AG04450 (cell line): Measurements from ENCODE around the gene CDH13. TPM values are rescaled to one million over a fixed set of nuclear protein-coding genes. Genes with fewer than 3 reads are reported as not detected.
A peak's percentile ranks its signal among the peaks of the same experiment; 100 is the strongest.

Experiments used
- CTCF ChIA-PET: fragments of 300-600, 350-600 bp; formaldehyde crosslinking; extraction: SDS; loops from one replicate; lab custom pipeline; 2022; ENCODE audit warnings: antibody characterized with exemption, inconsistent platforms; lab: Charles Lee
- POLR2A ChIA-PET: fragments of 350-600 bp; formaldehyde crosslinking; extraction: SDS; loops from one replicate; lab custom pipeline; 2021; ENCODE audit warnings: antibody characterized with exemption, inconsistent platforms; lab: Yijun Ruan, JAX
- DNase-seq: peaks from one replicate; pipeline ENCODE4 v3.0.0-alpha.2; 2011; ENCODE audit warnings: low read depth, low spot score
- H3K27ac ChIP-seq: one replicate; pipeline ENCODE4 v1.5.1; 2012; ENCODE audit warnings: low read depth, low read length, control low read depth
- H3K27me3 ChIP-seq: one replicate; pipeline ENCODE4 v1.6.0; 2012; ENCODE audit warnings: low read length; ENCODE audit not compliant: control insufficient read depth, insufficient read depth
- H3K4me3 ChIP-seq: 2 replicates; pipeline ENCODE4 v1.5.1; 2011; ENCODE audit warnings: mild to moderate bottlenecking, low read depth, low read length, control low read depth
- H3K9me3 ChIP-seq: 2 replicates; pipeline ENCODE4 v1.5.1; 2012; ENCODE audit warnings: low read length; ENCODE audit not compliant: control insufficient read depth, insufficient read depth
- polyA plus RNA-seq: library from polyadenylated mRNA; depleted of rRNA; stranded (reverse); fragments of >200 nt; gene quantifications from 2 replicates; pipeline ENCODE4 v1.2.3, GENCODE V29; 2011
- TF ChIP-seq, protein P1 (sequence below): IDR thresholded peaks from 2 replicates; pipeline ENCODE4 v1.5.1; 2011; ENCODE audit warnings: low read depth, low read length, control low read depth, inconsistent platforms

The CDH13 gene
- polyA plus RNA-seq, 1 experiment = 55.0 TPM

DNA sequence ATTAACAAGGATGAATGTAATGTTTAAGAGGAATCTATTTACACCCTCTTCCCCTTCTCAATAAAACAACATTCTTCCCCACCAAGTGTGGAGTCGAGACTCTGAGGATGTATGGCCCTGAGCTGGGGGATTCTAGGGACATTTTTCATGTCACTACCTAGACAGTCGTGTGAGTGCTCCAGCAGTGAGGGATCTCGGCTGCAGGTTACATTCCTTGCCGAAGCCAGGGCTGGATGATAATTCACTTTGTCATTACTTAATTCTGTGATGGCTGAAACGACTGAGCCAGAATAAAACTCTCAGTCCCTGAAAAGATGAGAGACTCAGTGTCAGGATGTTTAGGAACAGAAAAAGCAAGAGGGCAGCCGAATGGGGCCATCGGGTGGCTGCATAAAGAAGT is 1074.1 kb downstream of the CDH13 start:
- Histone ChIP-seq H3K9me3 (no peaks in the 10 kb centered on the region), H3K4me3 (no peak overlapping the region), H3K27me3 (peaks cover 2% of the 10 kb centered on the region), H3K27ac (no peak overlapping the region)
- ChIA-PET POLR2A (no interaction called here), CTCF (interaction anchor here (0.6 kb wide), 1 partner anchor 385 kb away, joined by 3 read pairs; no protein-coding TSS in a partner anchor)
- DNase-seq = no peak
- TF ChIP-seq, protein P1, sequence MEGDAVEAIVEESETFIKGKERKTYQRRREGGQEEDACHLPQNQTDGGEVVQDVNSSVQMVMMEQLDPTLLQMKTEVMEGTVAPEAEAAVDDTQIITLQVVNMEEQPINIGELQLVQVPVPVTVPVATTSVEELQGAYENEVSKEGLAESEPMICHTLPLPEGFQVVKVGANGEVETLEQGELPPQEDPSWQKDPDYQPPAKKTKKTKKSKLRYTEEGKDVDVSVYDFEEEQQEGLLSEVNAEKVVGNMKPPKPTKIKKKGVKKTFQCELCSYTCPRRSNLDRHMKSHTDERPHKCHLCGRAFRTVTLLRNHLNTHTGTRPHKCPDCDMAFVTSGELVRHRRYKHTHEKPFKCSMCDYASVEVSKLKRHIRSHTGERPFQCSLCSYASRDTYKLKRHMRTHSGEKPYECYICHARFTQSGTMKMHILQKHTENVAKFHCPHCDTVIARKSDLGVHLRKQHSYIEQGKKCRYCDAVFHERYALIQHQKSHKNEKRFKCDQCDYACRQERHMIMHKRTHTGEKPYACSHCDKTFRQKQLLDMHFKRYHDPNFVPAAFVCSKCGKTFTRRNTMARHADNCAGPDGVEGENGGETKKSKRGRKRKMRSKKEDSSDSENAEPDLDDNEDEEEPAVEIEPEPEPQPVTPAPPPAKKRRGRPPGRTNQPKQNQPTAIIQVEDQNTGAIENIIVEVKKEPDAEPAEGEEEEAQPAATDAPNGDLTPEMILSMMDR = no peak

- Histone ChIP-seq H3K27me3 (peaks cover 2% of the 10 kb centered on the region), H3K27ac (no peak overlapping the region), H3K4me3 (no peak overlapping the region), H3K9me3 (no peaks in the 10 kb centered on the region)
- TF ChIP-seq, protein P1 = no peak
- CTCF ChIA-PET = interaction anchor here (0.5 kb wide), 1 partner anchor 254 kb away, joined by 5 read pairs; no protein-coding TSS in a partner anchor
- peak; percentile 16 for DNase-seq
- POLR2A ChIA-PET = no interaction called here
Observed at GRCh38 chr16:83701494-83701893, 1074.7 kb downstream of the CDH13 start.

GRCh38 chr16:83704656-83705055 is 1077.9 kb downstream of the CDH13 start:
- CTCF ChIA-PET = no interaction called here

GRCh38 chr16:83705856-83706255 is 1079.1 kb downstream of the CDH13 start:
- Histone ChIP-seq H3K27ac (no peak overlapping the region), H3K4me3 (no peak overlapping the region)

More at GRCh38 chr16:83704656-83705055, 1077.9 kb downstream of the CDH13 start:
- POLR2A ChIA-PET = no interaction called here
- no peaks in the 10 kb centered on the region for H3K9me3 ChIP-seq
- H3K27ac ChIP-seq = no peak overlapping the region
- no peak for DNase-seq
- TF ChIP-seq, protein P1 = no peak
- no peak overlapping the region for H3K4me3 ChIP-seq
- peaks cover 2% of the 10 kb centered on the region for H3K27me3 ChIP-seq

GRCh38 chr16:83706394-83706793 is 1079.6 kb downstream of the CDH13 start:
- H3K27ac ChIP-seq = no peak overlapping the region
- no peak overlapping the region for H3K4me3 ChIP-seq
- no peak for DNase-seq
- POLR2A ChIA-PET = no interaction called here
- peaks cover 2% of the 10 kb centered on the region for H3K27me3 ChIP-seq
- CTCF ChIA-PET = no interaction called here
- no peaks in the 10 kb centered on the region; the same call in 1 of the 2 replicates for H3K9me3 ChIP-seq
- TF ChIP-seq, protein P1 = no peak

More at GRCh38 chr16:83705856-83706255, 1079.1 kb downstream of the CDH13 start:
- H3K9me3 ChIP-seq = no peaks in the 10 kb centered on the region; the same call in 1 of the 2 replicates
- DNase-seq = no peak
- peaks cover 2% of the 10 kb centered on the region for H3K27me3 ChIP-seq
- ChIA-PET POLR2A (no interaction called here), CTCF (no interaction called here)
- TF ChIP-seq, protein P1 = no peak
